CD4-positive, alpha-beta T cell treated with Interleukin-1 beta for 1 hour (primary cell): ENCODE measurements around the gene GOLGA6L9.
"Not testable (repeated sequence)": the region's sequence is repeated elsewhere in the genome, so short reads cannot be mapped to it uniquely, and the experiment has no call there.

Experiments used
- DNase-seq, 2 donors: peaks; one replicate each; pipeline ENCODE4 v3.0.0-alpha.2; 2020 to 2022

The GOLGA6L9 gene

GRCh38 chr15:82469381-82469780 is 39.8 kb downstream of the GOLGA6L9 start:
- DNase-seq: not testable (repeated sequence)

GRCh38 chr15:82472269-82472982 is 42.8 kb downstream of the GOLGA6L9 start:
- DNase-seq: not testable (repeated sequence)

DNA sequence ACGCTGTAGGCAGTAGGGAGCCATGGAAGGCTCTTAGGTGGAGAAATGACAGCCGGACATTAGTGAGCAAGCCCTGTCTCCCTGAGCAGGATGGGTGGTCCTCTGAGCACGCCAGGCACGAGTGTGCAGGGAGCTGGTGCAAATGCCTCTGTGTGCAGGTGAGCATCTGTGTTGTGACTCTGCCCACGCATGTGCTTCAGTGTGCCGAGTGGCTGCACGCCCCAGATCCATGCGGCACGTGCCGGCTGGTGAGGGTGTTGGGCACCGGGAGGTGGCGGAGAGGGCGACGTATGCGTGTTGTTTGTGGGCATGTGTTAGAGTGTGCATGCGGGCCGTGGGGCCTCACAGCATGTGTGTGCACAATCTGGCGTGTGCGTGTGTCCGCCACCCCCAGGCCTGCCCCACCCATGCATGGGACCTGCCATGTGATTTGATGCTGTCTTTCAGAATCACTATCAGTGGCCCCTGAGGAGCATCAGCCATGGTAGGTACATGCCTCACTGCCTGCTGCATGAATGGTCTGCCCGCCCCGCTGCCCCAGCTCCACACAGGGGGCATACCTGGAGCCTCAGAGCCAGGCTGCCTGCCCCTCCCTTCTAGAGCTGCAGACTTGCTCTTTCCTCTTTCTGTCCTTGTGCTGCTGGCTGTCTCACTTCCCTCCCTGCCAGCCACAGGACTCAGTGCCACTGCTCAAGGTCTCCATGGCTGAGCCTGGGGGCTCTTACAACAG is 45.1 kb downstream of the GOLGA6L9 start:
- not testable (repeated sequence) for DNase-seq

GRCh38 chr15:82475345-82475967 is 45.8 kb downstream of the GOLGA6L9 start:
- DNase-seq: not testable (repeated sequence)

DNA sequence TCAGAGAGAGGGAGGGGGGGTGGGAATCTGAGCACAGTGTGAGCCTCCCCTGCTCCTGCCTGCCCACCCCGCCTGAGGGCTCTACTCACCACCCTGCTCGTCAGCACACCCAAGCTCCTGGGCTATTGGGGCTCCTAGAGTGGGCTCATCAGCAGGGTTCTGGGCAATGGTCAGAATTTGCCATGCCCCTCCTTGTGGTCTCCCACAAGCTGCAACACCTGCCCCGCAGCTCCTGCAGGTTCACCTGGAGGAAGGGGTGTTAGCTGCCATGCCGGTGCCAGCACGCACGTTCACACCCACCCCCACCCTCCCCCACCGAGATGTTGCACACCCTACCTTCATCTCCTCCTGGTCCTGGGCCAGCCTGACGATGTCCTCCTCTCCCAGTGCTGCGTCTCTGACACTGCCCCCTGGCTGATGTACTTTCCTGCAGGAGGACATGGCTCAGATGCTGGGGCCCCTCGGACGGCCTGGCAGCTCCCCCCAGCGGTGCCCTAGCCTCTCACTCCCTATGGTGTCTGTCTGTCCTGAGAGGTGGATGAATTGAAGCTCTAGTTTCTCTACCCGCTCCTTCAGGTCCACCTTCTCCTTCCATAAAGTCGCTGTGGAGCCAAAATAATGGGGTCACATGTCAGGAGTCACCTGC is 47.2 kb downstream of the GOLGA6L9 start:
- DNase-seq: not testable (repeated sequence)

- DNase-seq: not testable (repeated sequence)
Measured at GRCh38 chr15:82477343-82478057, 47.9 kb downstream of the GOLGA6L9 start.
